Neutrophil (primary cell): Measurements from ENCODE around the gene CSRNP3.

Experiments used
- H3K27ac ChIP-seq: fragments of 200-600 bp; sonication (generic); 2 replicates; pipeline ENCODE4 v1.5.1; 2016; ENCODE audit warnings: mild to moderate bottlenecking, moderate library complexity
- H3K27me3 ChIP-seq: fragments of 200-600 bp; sonication (generic); 2 replicates; pipeline ENCODE4 v1.6.0; 2016; ENCODE audit warnings: mild to moderate bottlenecking
- H3K36me3 ChIP-seq: fragments of 200-600 bp; sonication (generic); 2 replicates; pipeline ENCODE4 v1.5.1; 2017
- H3K4me1 ChIP-seq, 2 experiments: fragments of 200-600 bp in 1 of 2; sonication (generic) in 1 of 2; 1 replicate in 1 of 2; 2 replicates in 1 of 2; pipeline versions ENCODE4 v1.5.1 to v1.6.1; 2013 to 2016; ENCODE audit warnings: low read depth in 1 of 2, low read length in 1 of 2, mild to moderate bottlenecking in 1 of 2, moderate library complexity in 1 of 2; ENCODE audit not compliant: control insufficient read depth in 1 of 2, insufficient read depth in 1 of 2
- H3K4me3 ChIP-seq, 2 experiments: fragments of 200-600 bp in 1 of 2; sonication (generic) in 1 of 2; 1 replicate in 1 of 2; 2 replicates in 1 of 2; pipeline ENCODE4 v1.5.1; 2013 to 2016; ENCODE audit warnings: low read depth in 1 of 2, low read length in 1 of 2, mild to moderate bottlenecking in 1 of 2, moderate library complexity in 1 of 2
- H3K9me3 ChIP-seq: fragments of 200-600 bp; sonication (generic); 2 replicates; pipeline ENCODE4 v1.5.1; 2016
- TF ChIP-seq, protein P1 (sequence below): fragments of 200-600 bp; sonication (generic); IDR thresholded peaks from 2 replicates; pipeline ENCODE4 v1.5.1; 2016; ENCODE audit warnings: antibody characterized with exemption

CSRNP3 gene

DNA sequence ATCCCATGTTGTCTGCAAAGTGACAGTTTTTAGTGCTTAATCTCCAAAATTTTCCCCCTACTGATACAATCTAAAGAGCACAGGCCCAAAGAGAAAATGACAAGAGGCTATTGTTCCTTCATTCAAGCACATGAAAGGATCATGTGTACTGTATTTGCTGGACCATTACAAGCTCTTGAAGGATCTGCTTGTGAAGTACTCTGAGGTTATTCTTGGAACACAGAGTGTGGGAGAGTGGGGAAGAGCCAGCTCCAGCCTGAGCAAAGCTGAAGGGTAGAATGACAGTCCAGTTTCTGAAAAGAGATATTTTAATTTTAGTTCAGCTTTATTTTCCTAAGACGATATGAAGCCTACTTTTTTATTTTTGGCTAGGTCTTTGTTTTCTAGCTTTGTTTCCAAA is 212.3 kb downstream of the CSRNP3 start:
- no peak overlapping the region for H3K27ac ChIP-seq
- H3K9me3 ChIP-seq, result no peaks in the 10 kb centered on the region
- H3K27me3 ChIP-seq, result no peaks in the 10 kb centered on the region
- no peaks in the 10 kb centered on the region for H3K36me3 ChIP-seq
- H3K4me1 ChIP-seq, result no peaks in the 10 kb centered on the region
- TF ChIP-seq, protein P1, sequence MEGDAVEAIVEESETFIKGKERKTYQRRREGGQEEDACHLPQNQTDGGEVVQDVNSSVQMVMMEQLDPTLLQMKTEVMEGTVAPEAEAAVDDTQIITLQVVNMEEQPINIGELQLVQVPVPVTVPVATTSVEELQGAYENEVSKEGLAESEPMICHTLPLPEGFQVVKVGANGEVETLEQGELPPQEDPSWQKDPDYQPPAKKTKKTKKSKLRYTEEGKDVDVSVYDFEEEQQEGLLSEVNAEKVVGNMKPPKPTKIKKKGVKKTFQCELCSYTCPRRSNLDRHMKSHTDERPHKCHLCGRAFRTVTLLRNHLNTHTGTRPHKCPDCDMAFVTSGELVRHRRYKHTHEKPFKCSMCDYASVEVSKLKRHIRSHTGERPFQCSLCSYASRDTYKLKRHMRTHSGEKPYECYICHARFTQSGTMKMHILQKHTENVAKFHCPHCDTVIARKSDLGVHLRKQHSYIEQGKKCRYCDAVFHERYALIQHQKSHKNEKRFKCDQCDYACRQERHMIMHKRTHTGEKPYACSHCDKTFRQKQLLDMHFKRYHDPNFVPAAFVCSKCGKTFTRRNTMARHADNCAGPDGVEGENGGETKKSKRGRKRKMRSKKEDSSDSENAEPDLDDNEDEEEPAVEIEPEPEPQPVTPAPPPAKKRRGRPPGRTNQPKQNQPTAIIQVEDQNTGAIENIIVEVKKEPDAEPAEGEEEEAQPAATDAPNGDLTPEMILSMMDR, result no peak
- H3K4me3 ChIP-seq, result no peak overlapping the region

DNA sequence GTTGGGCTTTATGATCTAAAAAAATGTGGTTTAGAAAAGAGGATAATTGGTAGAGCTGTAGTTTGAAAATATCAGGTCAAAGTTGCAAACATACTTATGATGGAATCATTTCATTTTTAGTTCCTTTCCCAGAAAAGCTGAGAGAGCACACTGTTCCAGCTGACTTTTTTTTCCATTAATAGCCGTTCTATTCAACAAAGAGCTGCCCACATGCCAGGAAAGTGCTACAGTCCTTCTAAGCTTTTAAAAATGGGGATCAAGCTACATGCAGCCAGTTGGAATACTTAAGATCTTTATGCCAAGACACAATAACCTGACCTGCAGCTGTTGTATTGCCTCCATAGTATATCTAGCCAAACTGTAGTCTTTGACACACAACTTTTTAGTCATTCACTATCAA is 213.0 kb downstream of the CSRNP3 start:
- H3K4me3 ChIP-seq, result no peak overlapping the region
- no peaks in the 10 kb centered on the region for H3K9me3 ChIP-seq
- H3K27ac ChIP-seq, result no peak overlapping the region
- H3K4me1 ChIP-seq, result no peaks in the 10 kb centered on the region
- no peaks in the 10 kb centered on the region for H3K27me3 ChIP-seq
- TF ChIP-seq, protein P1, result no peak
- H3K36me3 ChIP-seq, result no peaks in the 10 kb centered on the region

DNA sequence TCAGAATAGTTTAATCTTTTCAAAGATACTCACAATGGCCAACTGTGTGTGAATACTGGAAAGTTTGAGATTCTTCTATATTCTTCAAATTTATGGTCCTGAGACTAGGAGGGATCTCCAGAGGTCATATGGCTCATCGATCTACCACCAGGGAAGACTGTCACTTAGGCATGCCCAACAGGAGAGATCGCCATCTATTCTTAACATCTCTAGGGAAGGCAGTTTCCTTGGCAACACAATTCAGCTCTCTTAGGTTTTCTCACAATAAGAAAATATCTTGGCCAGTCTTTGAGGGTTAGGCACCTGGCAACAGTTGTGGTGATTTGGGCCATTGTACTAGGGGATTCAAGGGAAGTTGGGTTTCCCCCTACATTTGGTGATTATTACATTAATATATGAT is 217.3 kb downstream of the CSRNP3 start:
- Histone ChIP-seq H3K36me3 (no peaks in the 10 kb centered on the region), H3K9me3 (no peaks in the 10 kb centered on the region), H3K4me1 (no peaks in the 10 kb centered on the region), H3K27me3 (no peaks in the 10 kb centered on the region), H3K4me3 (no peak overlapping the region), H3K27ac (no peak overlapping the region)
- TF ChIP-seq, protein P1, result no peak

DNA sequence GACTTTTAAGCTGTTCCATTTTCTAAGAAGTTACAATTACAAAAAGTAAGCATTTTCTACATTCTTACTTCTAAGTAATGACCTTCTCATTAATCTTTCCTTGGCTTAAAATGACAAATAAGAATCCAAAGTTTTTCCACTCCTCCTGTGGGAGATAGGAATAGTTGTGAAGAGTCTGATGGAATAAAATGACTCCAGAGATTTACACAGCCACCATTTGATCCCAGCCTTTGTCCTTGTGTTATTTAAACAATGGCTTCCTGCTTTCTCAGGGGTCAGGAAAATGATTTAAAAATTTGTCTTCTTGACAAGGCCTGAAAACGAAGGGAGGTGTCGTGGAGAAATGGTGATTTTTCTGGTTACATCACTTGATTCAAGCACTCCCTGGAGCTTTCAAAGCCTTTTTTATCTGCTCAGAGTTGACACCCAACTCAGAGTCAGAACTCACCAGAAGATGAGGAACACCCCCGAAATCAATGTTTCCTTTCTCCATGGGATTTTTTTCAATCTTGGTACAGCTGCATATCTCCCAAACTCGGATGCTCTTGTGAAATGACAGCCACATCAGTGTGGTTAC is 218.0 kb downstream of the CSRNP3 start:
- TF ChIP-seq, protein P1, result no peak

DNA sequence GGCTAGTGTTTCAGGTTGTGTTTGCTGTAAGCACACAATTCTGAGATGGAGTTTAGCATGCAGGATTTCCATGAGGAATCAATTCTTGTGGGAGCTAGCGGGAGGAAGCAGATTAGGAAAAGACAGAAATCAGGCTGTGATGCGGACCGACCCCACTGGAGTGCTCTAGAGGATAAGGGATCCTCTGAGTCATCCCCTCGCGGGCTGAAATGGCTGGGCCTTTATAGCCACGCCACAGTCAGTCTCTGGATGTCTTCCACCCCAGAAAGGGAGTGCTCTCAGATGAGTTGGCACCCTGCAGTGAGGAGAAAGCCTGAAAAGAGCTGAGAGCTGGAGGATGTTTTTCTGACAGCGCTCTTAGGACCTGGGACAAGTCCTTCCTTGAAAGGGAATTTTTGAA is 222.1 kb downstream of the CSRNP3 start:
- Histone ChIP-seq H3K9me3 (no peaks in the 10 kb centered on the region), H3K27ac (no peak overlapping the region), H3K36me3 (no peaks in the 10 kb centered on the region), H3K4me3 (no peak overlapping the region), H3K27me3 (no peaks in the 10 kb centered on the region), H3K4me1 (no peaks in the 10 kb centered on the region)
- TF ChIP-seq, protein P1, result no peak

More for the DNA sequence above, 218.0 kb downstream of the CSRNP3 start:
- Histone ChIP-seq H3K4me3 (no peak overlapping the region), H3K27ac (no peak overlapping the region), H3K9me3 (no peaks in the 10 kb centered on the region), H3K36me3 (no peaks in the 10 kb centered on the region), H3K4me1 (no peaks in the 10 kb centered on the region), H3K27me3 (no peaks in the 10 kb centered on the region)

DNA sequence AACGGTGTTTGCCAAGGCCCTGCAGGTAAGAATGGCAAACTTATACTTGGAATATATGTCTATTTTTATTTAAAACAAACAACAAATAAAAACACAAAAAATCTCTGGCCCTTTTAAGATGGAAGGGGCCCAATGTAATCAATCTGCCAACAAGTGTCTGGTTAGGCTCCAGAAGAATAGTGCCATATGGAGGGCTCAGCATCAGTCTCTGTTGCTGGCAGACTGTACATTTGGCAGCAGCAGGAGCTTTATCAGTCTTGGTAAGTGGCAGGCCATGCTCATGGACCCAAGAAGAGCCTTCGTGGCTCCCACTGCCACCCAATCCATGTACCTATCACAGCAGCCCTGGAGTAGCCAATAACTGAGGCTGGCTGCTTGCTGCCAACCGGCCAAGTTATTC is 223.4 kb downstream of the CSRNP3 start:
- no peaks in the 10 kb centered on the region for H3K36me3 ChIP-seq
- no peaks in the 10 kb centered on the region for H3K27me3 ChIP-seq

More for the DNA sequence above, 223.4 kb downstream of the CSRNP3 start:
- Histone ChIP-seq H3K4me1 (no peaks in the 10 kb centered on the region), H3K4me3 (no peak overlapping the region), H3K27ac (no peak overlapping the region), H3K9me3 (no peaks in the 10 kb centered on the region)
- TF ChIP-seq, protein P1, result no peak
